HG02642 (cell line): ENCODE results near the gene RBBP8NL.

Source experiments
- ATAC-seq: cut with Tn5 transposase; IDR thresholded peaks from one replicate; pipeline ENCODE4 v1.9.1; 2021; ENCODE audit warnings: mild to moderate bottlenecking; ENCODE audit not compliant: unreplicated experiment, poor library complexity

RBBP8NL gene

DNA sequence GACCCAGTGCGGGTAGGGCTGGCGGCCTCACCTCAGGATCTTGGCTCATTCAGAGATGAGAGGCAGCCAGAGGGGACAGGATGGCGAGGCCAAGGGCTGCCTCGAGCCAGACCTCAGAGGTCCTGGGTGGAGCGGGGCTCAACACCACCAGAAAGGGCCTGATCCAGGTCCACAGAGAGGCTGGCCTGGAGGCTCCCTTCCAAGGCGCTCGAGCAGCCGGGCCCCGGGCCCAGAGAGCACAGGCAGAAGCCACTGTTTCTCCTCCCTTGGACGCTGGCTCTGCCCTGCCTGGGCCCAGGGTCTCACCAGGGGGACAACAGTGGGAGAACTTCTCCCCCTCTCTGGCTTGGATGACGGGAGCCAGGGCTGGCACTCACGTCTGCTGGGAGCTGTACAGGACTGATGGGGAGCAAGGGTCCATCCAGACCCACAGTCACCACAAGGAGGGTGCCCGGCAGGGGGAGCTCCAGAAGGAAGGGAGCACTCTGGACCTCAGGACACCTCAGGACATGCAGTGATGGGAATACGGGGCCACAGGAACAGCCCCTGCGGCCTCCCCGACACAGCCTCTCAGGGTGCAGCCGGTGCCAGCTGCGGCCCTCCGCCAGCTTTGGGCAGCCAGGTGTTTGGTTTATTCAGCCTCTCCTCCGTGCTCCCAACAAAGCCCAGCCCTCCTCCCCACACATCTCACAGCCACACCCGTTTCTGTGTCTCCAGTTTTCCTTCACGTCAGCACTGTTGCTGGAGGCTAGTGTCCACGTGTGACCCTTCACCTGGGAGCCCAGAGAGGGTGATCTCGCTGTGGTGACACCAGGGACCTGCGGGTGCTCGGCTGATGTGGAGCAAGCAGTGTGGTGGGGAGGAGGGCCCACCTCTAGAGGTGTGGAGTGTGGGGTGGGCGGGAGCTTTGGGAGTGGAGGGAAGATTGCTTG is 31.8 kb downstream of the RBBP8NL start:
- no peak for ATAC-seq

DNA sequence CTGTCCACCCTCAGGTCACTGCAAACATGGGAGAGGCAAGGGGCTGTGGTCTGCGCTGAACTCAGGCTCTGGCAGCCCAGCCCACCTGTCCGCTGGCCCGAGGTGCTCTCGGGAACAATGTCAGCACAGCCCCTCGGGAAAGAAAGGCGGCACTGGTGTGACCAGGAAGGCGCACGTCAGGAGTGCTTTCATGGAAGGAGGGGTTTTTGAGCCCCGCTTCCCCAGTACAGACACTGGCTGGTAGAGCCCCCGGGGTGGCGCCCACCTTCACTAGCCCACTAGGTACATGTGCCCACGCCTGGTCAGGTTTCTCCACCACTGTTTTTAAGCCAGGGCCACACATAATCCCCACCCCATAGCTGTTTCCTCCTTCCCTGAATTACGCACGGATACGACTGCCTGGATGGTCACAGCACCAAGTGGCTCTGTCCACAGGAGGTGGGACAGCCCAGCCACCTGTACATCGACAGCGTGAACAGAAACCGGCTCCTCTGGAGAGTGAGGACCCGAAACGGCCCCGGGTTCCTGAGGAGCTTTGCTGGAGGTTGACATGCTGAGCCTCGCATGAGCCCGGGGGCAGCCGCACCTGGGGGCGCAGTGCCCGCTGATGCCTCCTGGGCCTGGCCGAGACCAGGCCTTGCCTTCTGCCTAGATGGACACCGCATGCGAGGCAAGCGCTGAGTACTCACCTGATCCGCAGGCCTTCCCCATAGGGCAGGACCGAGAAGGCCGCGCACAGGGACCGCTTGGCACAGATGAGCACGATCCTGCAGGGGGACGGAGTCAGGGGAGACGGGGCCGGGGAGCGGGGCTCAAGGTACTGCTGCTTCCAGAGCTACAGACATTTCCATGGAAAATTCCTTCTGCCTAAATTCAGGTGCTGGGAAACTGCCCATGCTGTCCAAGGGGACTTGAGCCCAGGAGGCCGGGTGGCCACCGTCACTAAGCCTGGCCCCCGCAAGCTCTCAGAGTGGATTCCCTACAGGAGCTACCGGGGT is 32.8 kb downstream of the RBBP8NL start:
- no peak for ATAC-seq

DNA sequence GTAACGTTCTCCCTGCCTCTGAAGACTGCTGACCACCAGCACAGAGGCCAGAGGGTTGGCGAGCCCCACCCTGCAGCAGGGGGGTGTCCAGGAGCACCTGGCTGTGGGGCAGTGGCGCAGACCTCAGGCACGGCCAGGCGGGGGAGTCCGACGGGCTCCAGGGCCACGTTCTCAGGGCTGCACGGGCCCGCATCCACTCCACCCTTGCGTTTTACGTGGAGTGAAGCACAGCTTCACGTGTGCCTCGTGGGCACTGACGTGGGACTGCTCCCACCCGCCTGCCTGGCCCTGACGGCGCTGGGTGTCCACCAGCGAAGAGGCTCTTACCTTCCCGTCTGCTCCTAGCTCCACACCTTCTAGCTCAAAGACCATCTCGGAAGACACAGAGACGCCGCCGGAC is 33.5 kb downstream of the RBBP8NL start:
- no peak for ATAC-seq

DNA sequence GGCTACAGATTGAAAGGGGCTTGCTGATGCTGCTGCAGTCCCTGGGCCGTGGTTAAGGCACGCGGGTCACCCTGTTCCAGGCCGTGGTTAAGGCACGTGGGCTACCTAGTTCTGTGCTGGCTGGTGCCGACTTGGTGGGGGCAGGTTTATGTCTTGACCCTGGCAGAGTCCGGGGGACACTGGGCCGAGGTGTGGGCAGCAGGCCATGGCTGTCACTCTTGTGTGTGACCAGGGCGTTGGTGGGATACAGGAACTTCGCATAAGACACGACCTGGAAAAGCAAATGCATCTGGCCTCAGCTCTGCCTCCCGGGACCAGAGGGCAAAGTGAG is 34.0 kb downstream of the RBBP8NL start:
- no peak for ATAC-seq

DNA sequence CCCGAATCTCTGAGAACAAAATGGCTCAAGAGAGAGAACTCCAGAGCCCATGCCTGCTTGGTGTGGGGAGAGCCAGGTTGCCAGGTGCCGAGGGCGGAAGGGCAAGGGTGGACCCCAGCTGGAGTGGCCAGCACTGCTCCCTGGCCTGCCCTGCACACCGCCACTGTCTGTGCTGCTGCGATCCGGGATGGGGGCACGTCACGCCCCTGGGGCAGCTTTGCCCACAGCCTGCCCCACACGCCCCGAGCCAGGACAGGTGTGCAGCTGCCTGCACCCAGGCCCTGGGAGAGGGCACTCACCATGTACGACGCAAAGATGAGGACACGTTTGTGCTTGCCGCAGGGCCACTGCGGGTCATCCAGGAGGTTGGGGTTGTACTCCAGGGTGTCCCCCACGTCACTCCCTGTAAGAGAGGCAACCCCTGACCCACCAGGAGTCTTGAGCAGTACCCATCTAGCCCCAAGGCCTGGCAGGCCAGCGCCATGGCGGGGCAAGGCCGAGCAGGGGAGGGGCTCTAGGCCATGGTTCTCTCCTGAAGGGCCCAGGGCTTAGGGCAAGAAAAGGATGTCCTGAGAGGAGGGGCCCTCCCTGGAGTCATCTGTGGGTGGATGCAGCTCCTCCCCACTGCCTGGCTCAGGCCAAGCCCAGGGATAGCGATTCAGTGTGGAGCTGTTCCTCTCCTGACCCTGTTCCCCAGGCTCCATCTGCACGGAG is 34.6 kb downstream of the RBBP8NL start:
- ATAC-seq = no peak

DNA sequence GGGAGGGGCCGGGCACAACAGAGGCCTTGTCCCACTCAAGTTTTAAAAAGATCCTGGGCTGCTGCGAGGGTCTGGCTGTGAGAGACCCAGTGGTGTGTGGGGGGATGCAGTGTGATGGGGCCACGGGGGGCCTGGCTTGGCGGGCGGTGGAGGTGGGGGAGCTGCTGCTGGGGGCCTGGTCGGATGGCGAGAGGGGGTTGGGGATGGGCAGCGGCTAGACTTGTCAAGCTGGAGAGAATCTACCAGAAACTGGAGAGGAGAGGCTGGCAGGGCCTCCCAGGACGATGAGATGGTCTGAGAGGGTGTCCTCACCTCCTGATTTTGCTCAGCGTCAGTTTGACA is 35.3 kb downstream of the RBBP8NL start:
- ATAC-seq = no peak

DNA sequence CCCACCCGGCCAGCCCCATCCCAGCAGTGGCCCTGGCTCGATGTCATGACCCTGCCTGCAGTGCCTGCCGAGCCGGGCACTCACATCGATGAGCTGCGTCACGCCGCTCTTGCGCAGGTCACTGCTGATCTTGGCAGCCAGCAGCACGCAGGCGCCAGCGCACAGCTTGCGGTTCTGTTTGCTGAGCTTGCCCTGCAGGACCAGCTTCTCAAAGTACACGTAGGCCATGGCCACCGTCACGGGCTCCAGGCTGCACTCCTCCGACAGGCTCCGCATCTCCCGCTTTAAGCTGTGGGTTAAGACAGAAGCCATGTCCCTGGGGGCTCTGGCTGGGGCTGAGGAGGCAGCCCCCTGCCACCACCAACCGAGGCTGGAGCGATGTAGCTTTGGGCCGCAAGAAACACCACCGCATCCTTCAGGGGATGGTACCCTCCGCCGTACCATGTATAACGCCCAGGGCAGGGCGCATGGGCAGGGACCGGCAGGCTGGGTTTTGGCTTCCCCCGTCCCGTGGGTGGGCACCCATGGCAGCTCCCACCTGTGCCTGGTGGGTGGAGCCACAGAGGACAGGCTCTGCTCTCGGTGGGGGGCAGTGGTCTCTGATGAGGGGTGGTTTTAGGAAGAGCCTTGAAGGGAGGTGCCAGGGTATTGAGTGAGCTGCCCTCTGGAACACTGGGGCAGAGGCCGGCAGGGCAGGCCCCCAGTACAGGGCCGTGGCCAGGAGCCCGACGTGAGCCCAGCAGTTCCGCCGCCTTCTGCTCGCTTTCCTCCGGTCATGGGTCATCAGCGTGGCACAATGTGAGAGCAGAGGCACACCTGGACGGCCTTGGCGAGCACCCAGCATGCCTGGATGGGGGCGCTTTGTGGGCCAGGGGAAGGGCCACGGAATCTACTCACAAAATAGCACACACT is 35.9 kb downstream of the RBBP8NL start:
- ATAC-seq = no peak

DNA sequence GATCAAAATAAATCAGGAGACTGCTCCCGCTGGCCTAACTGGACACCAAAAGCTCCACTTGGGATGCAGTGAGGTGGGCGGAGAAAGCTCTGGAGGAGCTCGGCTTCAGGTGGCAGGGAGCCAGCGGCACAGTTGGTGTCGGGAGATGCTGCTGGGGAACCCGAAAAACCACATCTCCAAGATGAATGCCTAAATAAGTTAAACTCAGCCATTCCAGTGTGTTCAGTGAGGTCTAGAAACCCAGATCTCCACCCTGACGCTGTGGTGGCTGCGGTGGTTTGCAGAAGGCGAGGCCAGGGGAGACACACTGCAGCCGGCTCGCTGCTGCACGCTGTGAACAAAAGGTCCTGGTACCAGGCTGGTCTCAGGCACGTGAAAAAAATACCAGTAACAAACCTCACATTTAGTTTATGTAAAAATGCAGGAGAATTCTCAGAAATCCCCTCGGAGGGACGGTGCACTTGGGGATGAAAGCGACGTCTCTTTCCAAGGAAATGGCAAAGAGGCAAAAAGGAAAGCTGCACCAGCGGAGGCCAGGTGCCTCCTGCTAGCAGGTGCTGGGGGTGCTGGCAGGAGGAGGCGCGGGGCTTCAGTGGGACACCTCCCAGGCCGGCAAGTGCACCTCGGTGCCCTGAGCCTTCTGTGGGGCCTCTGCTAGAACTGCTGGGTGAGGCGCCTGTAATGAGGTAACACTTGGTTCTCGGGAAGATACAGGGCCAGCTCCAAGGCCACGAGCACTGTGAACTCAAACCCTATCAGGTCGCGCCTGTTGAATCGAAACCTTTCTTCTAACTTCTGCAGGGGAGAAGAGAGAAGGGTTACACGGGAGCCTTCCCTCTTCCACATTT is 36.8 kb downstream of the RBBP8NL start:
- ATAC-seq = no peak

DNA sequence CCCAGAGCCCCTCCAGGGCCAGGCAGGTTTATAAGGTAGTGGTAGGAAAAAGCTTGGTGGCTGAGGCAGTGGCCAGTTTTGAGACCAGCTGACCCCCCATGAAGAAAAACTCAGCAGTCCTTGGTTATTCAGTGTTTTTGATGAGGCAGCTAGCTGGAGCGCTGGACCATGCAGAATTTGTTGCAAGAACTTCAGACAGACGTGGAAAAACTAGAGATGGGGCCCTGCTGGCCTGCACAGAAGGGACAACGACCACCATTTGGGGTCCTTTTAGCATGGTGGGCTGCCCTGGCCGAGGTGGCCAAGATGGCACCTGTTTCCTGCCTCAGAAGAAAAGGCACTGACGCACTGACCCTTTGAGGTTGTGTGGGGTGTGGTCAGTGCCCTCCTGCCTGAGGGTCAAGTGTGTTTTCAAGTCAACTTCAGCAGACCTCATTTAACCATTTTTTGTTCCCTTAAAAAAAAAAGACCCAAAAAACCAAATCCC is 37.7 kb downstream of the RBBP8NL start:
- ATAC-seq = no peak

DNA sequence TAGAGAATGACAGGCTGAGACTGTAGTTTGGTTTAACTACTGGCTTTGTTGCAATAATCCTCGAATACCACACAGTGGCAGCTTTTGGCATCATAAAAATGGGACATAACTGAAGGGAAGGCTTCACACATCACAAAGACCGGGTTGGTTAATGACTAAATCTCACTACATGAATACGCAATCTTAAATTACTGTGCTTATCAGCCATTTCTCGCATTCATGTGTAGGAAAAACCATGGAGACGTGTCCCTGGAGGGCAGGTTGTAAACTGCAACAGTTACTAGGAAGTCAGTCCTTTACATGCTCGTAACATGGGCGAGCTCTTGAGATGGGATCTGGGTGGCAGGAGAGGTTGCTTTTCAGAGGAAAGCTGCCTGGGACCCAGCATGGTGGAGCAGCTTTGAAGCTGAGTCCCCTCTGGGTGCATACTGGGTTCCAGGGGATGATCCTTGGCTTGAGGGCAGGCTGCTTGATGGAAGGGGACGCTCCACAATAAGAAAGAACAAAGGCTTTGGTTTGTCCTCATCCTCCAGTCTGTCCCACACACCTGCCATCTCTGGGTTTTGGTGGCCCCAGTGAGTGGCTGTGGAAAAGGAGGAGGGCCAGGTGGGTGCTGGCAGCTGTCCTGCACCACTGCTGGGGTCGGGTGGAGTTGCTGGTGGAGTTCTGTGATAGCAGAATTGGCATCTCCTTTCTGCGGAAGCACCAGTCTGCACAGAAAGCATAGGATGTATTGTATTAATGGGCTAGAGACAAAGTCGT is 38.3 kb downstream of the RBBP8NL start:
- no peak for ATAC-seq

DNA sequence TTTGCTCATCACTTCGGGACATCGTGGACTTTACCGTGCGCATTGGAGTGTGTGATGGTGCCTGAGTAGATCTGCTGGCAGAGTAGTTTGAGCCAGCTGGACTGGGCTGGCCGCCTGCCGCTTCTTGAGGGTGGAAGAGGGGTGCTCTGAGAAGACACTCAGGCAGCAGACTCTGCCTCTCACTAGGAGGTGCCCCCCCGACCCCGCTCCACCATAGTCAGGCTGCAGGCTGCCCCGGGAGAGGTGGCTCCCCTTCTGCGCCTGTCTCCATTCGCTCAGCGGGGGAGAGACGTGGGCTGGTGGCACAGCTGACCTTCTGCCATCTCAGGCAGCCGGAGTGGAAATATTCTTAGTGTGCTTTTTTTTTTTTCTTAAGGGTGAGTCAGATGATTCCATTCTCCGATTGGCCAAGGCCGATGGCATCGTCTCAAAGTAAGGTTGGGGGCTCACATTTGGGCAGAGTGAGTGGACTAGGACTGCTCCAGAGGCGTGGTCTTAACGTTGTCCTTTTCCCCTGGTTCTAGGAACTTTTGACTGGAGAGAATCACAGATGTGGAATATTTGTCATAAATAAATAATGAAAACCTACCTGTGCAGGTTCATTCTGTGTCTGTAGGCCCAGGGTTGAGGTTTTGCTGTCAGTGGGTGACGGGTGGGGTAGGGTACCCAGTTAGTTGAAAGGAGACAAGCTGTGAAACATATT is 39.3 kb downstream of the RBBP8NL start:
- ATAC-seq = no peak

DNA sequence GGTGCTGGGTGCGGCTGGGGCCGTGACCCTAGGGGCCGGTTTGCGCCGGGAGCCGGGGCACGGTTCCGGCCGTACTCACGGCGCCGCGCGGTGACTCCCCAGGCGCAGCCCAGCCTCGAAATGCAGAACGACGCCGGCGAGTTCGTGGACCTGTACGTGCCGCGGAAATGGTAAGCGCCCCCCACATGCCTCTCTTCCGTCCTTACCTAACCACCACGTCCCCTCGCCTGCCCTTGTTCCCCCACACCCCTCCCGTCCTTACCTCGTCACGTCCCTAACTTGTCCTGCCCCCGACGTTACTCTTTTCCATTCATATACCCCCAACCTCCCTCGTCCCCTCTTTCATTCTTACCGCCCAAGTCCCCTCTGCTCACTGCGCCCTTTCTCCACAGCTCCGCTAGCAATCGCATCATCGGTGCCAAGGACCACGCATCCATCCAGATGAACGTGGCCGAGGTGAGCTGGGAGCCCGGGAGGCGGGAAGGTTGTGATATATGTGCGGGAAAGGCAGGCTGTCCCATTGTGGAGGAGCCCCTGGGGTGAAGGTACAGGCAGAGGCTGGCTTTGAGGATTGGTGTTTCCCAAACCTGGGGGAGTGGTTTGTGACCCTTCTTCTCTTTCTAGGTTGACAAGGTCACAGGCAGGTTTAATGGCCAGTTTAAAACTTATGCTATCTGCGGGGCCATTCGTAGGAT is 40.0 kb downstream of the RBBP8NL start:
- no peak for ATAC-seq

DNA sequence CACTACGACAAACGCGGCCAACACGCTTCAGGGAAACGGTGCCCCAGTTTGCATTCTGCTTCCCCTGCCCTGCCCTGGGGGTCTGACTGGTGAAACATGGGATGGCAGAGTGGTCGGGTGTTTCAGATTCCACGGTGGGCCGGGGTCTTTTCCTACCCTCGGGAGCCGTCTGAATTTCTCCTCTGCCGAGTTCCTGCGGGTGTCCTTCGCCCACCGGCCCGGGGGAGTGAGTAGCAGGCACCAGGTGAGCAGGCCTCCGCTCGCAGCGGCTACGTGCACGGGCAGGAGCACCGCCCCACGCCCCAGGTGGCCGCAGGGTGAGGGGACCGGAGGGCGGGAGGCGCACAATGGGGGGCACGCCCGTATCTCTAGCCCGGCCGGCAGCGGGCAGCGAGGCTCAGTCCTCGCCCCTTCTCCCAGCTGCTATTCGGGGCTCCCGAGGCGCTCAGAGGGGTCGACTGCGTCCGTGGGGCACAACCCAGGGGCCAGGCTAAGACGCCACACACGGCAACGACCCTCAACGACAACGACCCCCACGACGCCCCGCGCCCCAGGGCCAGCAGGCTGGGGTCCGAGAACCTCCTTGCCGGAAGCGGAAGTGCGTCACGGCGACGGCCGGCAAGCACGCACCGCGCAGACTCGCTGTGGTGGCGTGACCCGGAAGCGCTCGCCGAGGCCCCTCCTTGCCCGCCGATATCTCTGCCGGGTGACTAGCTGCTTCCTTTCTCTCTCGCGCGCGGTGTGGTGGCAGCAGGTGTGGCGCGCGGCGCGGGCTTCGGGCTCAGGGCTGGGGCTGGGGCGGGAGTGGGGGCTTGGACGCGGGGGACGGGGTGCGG is 40.7 kb downstream of the RBBP8NL start, which contains the start of gene RPS21:
RPS21 (plus strand) TSS at position 721 of the 836 bp plus-strand sequence. CDS start 236 bp downstream, outside the sequence.
- ATAC-seq = peak; percentile 84

DNA sequence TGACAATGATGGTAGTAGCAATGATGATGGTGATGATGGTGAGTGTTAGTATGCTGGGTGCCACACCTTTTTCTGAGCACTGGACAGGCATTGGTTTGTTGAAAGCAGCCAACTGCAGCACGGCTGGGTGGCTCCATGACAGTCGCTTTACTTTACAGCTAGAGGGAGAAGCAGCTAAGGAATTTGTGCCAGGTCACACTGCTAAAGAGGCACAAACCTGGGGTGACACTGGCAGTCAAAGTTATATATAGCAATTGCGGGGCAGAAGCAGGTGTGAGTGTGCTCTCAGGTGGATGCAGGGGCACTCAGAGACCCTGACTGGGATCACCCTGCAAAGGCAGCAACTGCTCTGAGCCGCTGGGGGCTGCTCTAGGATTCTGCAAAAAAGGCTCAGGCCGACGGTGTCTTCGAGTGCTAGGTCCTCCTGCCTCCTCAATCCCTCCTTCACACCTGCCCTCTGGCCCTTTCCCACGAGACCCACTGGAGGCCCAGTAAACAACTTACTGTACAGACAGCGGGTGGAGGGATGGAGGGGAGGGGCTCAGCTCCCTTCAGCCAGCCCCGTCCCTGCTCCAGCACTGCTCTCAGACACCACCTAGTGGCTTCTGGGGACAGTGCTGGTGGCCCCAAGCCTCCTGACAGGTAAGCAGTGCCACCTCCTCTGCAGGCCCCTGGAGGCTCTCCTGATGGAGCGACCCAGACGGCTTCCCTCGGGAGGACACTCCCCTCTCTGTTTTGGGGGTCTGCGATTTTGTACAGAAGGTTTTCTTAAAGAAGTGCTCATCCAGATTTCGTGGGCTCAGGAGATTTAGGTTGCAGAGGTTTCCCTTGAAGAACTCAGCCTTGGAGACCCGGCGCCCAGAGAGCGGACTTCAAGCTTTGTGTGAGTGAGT is 44.8 kb downstream of the RBBP8NL start:
- ATAC-seq = peak; percentile 54

DNA sequence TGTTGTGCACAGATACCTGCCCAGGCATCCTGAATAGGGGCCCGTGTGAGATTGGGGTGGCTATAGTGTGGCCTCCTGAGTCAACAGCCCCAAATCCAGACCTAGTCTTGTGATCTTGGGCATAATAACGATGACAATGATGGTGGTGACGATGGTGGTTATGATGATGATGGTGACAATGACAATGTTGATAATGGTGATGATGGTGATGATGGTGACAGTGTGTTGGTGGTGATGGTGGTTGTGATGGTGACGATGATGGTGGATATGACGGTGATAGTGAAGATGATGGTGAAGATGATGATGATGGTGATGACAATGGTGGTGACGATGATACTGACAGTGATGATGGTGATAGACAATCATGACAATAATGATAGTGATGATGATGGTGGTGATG is 45.5 kb downstream of the RBBP8NL start:
- ATAC-seq = no peak
